Measurements from ENCODE around the gene SORCS2. TPM values are rescaled to one million over a fixed set of nuclear protein-coding genes. Genes with fewer than 3 reads are reported as not detected.

Gene SORCS2
- total RNA-seq, 4 donors from 2014 or later = 0.48 to 1.8 (median 0.68) TPM; not detected in 1

- 86% methylated on average over 3 of the region's 3 CpGs; no CpG with 5 or more reads in 1 of the 2 donors for WGBS, 2 donors (ENCODE audit: low coverage in 1 of 2)
- DNase-seq = no peak
- intact Hi-C loops (cut with DNase I; ENCODE audit: low total_unique reads) = no loop called here
These were observed 26.1 kb upstream of the SORCS2 start for GRCh38 chr4:7166237-7166636.

DNA sequence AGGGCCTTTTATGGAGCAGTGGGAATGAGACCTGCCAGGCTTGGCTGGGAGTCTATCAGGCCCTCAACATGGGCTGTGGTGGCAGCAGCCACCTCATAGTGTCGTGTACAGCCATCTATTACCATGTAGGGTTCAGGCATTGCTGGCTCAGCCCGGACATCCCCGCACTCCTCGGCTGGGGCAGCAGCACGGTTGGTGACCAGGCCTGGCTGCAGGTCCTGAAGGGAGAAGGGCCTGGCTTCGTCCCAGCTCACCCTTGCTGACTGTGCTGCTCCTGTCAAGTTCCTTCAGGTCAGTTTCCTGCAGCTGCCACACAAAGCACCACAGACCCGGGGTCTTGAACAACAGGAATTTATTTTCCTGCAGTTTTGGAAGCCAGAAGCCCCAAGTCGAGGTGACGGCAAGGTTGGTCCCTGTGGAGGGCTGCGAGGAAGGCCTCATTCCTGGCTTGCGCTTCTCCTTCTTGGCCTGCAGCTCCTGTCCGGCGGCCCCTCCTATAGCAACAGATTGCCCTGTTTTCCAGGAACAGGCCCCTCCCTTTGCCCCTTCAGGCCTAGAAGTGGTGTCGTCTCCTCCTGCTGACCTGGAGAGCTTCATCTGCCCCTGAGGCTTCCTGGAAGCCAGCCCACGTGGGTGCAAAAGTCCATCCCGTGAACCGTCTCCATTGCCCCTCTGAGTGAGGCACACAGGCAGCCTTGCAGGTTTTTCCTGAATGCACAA lies 25.2 kb upstream of the SORCS2 start:
- 60% methylated on average over 17 of the region's 17 CpGs; no CpG with 5 or more reads in 1 of the 2 donors for WGBS, 2 donors (ENCODE audit: low coverage in 1 of 2)
- Histone ChIP-seq H3K27ac (peak overlapping the region in 1 of 4 donors; percentile 38), H3K4me3 (no peak overlapping the region), H3K36me3 (no peaks in the 10 kb centered on the region), H3K9me3 (no peaks in the 10 kb centered on the region), H3K27me3 (no peaks in the 10 kb centered on the region), H3K4me1 (peaks cover 0 to 13% (median 5%) of the 10 kb centered on the region in 4 donors)
- intact Hi-C loops (cut with DNase I; ENCODE audit: low total_unique reads) = no loop called here
- DNase-seq = peak; percentile 30
- TF ChIP-seq EP300 (IDR thresholded peaks at IDR 0.05; ENCODE audit: low read depth) (no peak), POLR2A (IDR thresholded peaks at IDR 0.05) (no peak), POLR2AphosphoS5 (IDR thresholded peaks at IDR 0.05) (no peak), CTCF (IDR thresholded peaks at IDR 0.05) (no peak)
- in situ Hi-C loops (cut with MboI; ENCODE audit: low pct_ligation_motif_present in 1 of 4, low pct_unique_long_range_greater_than_20kb in 1 of 4, low sequenced_read_pairs in 3 of 4) = no loop called here

More at GRCh38 chr4:7166237-7166636, 26.1 kb upstream of the SORCS2 start:
- H3K27me3 ChIP-seq = no peaks in the 10 kb centered on the region
- H3K9me3 ChIP-seq = no peaks in the 10 kb centered on the region
- TF ChIP-seq POLR2AphosphoS5 (IDR thresholded peaks at IDR 0.05) (no peak), POLR2A (IDR thresholded peaks at IDR 0.05) (no peak), CTCF (IDR thresholded peaks at IDR 0.05) (no peak), EP300 (IDR thresholded peaks at IDR 0.05; ENCODE audit: low read depth) (no peak)
- no peak overlapping the region for H3K4me3 ChIP-seq
- in situ Hi-C loops (cut with MboI; ENCODE audit: low pct_ligation_motif_present in 1 of 4, low pct_unique_long_range_greater_than_20kb in 1 of 4, low sequenced_read_pairs in 3 of 4) = no loop called here
- peaks cover 0 to 13% (median 5%) of the 10 kb centered on the region in 4 donors for H3K4me1 ChIP-seq
- no peak overlapping the region for H3K27ac ChIP-seq
- no peaks in the 10 kb centered on the region for H3K36me3 ChIP-seq

DNA sequence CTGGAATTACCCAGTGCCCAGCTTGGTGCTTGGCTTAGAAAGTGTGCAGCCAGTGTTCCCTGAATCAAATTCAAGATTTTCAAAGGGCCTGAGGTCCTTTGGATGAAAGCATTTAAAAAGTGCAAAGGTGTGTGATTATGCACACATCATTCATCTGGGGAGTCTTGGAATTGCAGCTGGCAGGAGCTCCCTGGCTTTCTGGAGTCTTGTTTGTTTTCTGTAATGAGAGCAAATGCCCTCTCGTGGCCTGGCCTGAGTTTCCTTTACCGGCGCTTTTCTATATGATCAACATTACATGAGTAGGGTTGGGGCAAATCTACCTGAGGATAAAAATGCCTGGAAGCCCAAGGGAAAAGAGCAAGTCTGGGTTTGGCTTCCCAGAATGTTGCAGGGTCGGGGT lies 24.6 kb upstream of the SORCS2 start:
- intact Hi-C loops (cut with DNase I; ENCODE audit: low total_unique reads) = no loop called here
- 45 to 56% methylated on average over 4 of the region's 4 CpGs for WGBS, 2 donors (ENCODE audit: low coverage in 1 of 2)
- Histone ChIP-seq H3K9me3 (no peaks in the 10 kb centered on the region), H3K27me3 (no peaks in the 10 kb centered on the region), H3K27ac (peak overlapping the region in 1 of 4 donors; percentile 38), H3K4me3 (no peak overlapping the region), H3K36me3 (no peaks in the 10 kb centered on the region), H3K4me1 (peaks cover 0 to 13% (median 5%) of the 10 kb centered on the region in 4 donors)
- no peak for DNase-seq
- in situ Hi-C loops (cut with MboI; ENCODE audit: low pct_ligation_motif_present in 1 of 4, low pct_unique_long_range_greater_than_20kb in 1 of 4, low sequenced_read_pairs in 3 of 4) = no loop called here
- TF ChIP-seq CTCF (IDR thresholded peaks at IDR 0.05) (peak in 2 of 5 experiments; percentile 14 to 24), EP300 (IDR thresholded peaks at IDR 0.05; ENCODE audit: low read depth) (no peak)

GRCh38 chr4:7168106-7168505 lies 24.2 kb upstream of the SORCS2 start:
- TF ChIP-seq EP300 (IDR thresholded peaks at IDR 0.05; ENCODE audit: low read depth) = no peak
- no peak for TF ChIP-seq POLR2A (IDR thresholded peaks at IDR 0.05)
- TF ChIP-seq POLR2AphosphoS5 (IDR thresholded peaks at IDR 0.05) = no peak
- TF ChIP-seq CTCF (IDR thresholded peaks at IDR 0.05) = no peak

More at GRCh38 chr4:7168106-7168505, 24.2 kb upstream of the SORCS2 start:
- 83 to 84% methylated on average over 5 to 8 of the region's 8 CpGs for WGBS, 2 donors (ENCODE audit: low coverage in 1 of 2)
- no peaks in the 10 kb centered on the region for H3K27me3 ChIP-seq
- in situ Hi-C loops (cut with MboI; ENCODE audit: low pct_ligation_motif_present in 1 of 4, low pct_unique_long_range_greater_than_20kb in 1 of 4, low sequenced_read_pairs in 3 of 4) = no loop called here
- intact Hi-C loops (cut with DNase I; ENCODE audit: low total_unique reads) = no loop called here
- H3K36me3 ChIP-seq = no peaks in the 10 kb centered on the region
- H3K4me1 ChIP-seq = peaks cover 0 to 13% (median 5%) of the 10 kb centered on the region in 4 donors
- no peak for DNase-seq
- no peak overlapping the region for H3K27ac ChIP-seq
- no peak overlapping the region for H3K4me3 ChIP-seq
- no peaks in the 10 kb centered on the region for H3K9me3 ChIP-seq
